Stomach (tissue), 9 donors: Measurements from ENCODE around the gene CSGALNACT2. TPM values are rescaled to one million over a fixed set of nuclear protein-coding genes. Genes with fewer than 3 reads are reported as not detected.

ENCODE experiments used
- DNase-seq, 2 donors: peaks; one replicate each; pipeline versions ENCODE4 v3.0.0 to v3.0.0-alpha.2; 2013 to 2019
- H3K27ac ChIP-seq, 5 donors: fragments of 200-600 bp in 4 of 5; sonication (generic) in 4 of 5; one replicate each; pipeline ENCODE4 v1.5.1; 2013 to 2019; ENCODE audit warnings: mild to moderate bottlenecking in 1 of 5, moderate library complexity in 1 of 5
- H3K27me3 ChIP-seq, 3 donors: fragments of 200-600 bp; sonication (generic); one replicate each; pipeline ENCODE4 v1.5.1; 2017 to 2019; ENCODE audit warnings: mixed run types in 1 of 3
- H3K36me3 ChIP-seq, 4 donors: fragments of 200-600 bp; sonication (generic); 1 replicate in 3 of 4; 2 replicates in 1 of 4; pipeline ENCODE4 v1.5.1; 2016 to 2019
- H3K4me1 ChIP-seq, 4 donors: fragments of 200-600 bp; sonication (generic); one replicate each; pipeline ENCODE4 v1.5.1; 2016 to 2019
- H3K4me3 ChIP-seq, 4 donors: fragments of 200-600 bp; sonication (generic) in 3 of 4; one replicate each; pipeline ENCODE4 v1.5.1; 2016 to 2019; ENCODE audit warnings: mild to moderate bottlenecking in 1 of 4
- H3K9me3 ChIP-seq, 4 donors: fragments of 200-600 bp; sonication (generic); one replicate each; pipeline ENCODE4 v1.5.1; 2016 to 2019
- EP300 ChIP-seq: sonication (generic); formaldehyde crosslinking; IDR thresholded peaks from one replicate; pipeline ENCODE4 v1.6.1; 2017; ENCODE audit warnings: antibody characterized with exemption
- POLR2A ChIP-seq, 4 donors: fragments of 450-650 bp; IDR thresholded peaks; one replicate each; pipeline ENCODE4 v1.6.1; 2016; ENCODE audit warnings: antibody characterized with exemption in 4 of 4, control low read depth in 2 of 4, mild to moderate bottlenecking in 1 of 4, moderate library complexity in 1 of 4
- POLR2AphosphoS5 ChIP-seq, 3 donors: sonication (generic); formaldehyde crosslinking; IDR thresholded peaks; one replicate each; pipeline ENCODE4 v1.6.1; 2016; ENCODE audit warnings: antibody characterized with exemption in 3 of 3
- WGBS, 5 donors: extraction: QIAGEN DNeasy Blood & Tissue Kit in 3 of 5; methylation state at CpG; one replicate each; pipeline versions ENCODE4 v1.1.5 to v1.1.7; 2013 to 2018; 5-methylcytosine and 5-hydroxymethylcytosine counted together
- intact Hi-C: fragments of 100-400 bp; cut with DNase I; formaldehyde crosslinking; loops from one replicate; pipeline ENCODE4 v1.15.1; 2023; ENCODE audit warnings: low total_unique reads
- polyA plus RNA-seq, 3 donors: library from polyadenylated mRNA; stranded (reverse); fragments of 200-250 nt; gene quantifications; one replicate each; pipeline ENCODE4 v1.2.3, GENCODE V29; 2013
- total RNA-seq, 5 donors: library from RNA; depleted of rRNA; stranded (reverse); fragments of >200 nt; gene quantifications; one replicate each; pipeline versions ENCODE4 v1.1.0 to v1.2.3, GENCODE V29; 2014 to 2016
- TF ChIP-seq, protein P1 (sequence below), 7 experiments: fragments of 450-650 bp in 4 of 7; fragments of 200-600 bp in 3 of 7; sonication (generic) in 3 of 7; IDR thresholded peaks; one replicate each; pipeline ENCODE4 v1.5.1; 2016 to 2019; ENCODE audit warnings: antibody characterized with exemption in 7 of 7, control low read depth in 2 of 7, mild to moderate bottlenecking in 1 of 7
- donor health status: healthy with polysubstance abuse.
- donor health status: Bipolar disorder and iron deficiency.
- donor health status: healthy.

Gene CSGALNACT2
- total and polyA plus RNA-seq, 8 donors: 2.0 to 30.1 (median 7.8) TPM

DNA sequence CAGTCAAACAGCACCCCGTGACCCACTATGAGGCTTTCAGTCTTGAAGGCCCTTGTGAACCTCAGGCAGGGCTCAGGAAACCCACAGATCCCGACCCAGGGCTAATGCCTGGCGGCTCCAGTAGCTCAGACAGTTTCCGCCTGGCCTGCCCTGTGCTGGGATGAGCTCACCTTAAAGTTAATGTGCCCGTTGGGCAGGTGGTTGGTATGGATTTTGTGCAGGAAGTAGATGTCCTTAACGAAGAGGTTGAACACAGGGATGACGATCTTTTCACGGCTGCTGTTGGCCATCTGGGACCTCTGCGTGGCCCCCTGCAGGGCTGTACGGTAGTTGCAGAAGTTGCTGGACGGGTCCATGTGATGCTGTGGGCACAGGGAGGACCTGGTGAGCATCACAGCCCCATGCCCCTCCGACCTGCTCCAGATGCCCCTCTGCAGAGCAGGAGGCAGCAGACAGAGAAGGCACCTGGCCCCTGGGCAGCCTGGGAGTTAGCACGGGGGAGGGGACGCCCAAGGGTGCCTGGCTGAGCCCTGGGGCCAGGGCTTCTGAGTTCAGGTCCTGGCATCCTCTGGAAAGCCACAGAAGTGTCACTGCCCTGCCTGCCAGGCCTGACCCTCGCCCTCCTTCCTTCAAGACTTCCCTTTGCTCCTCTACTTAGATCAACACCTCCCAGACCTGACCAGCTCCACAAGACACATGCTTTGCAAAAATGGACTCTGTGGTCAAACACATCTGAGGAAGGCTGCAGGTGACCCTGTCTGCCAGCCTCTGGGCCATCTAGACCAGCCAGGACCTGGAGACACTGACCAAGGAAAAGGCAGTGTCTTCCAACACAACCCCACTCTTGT is 59.8 kb downstream of the CSGALNACT2 start:
- peak in 1 of 2 donors; percentile 25 for DNase-seq
- WGBS, 5 donors: 76 to 85% (median 83%) methylated on average over 13 to 15 of the region's 15 CpGs
- Histone ChIP-seq H3K36me3 (peaks cover 0 to 6% (median 1%) of the 10 kb centered on the region in 4 donors), H3K4me3 (no peak overlapping the region), H3K27ac (no peak overlapping the region), H3K27me3 (peaks cover 0 to 9% (median 0%) of the 10 kb centered on the region in 3 donors), H3K9me3 (no peaks in the 10 kb centered on the region), H3K4me1 (peaks cover 12 to 26% (median 14%) of the 10 kb centered on the region in 4 donors)
- TF ChIP-seq EP300 (no peak), POLR2A (IDR thresholded peaks at IDR 0.05) (no peak), POLR2AphosphoS5 (IDR thresholded peaks at IDR 0.05) (no peak)
- TF ChIP-seq, protein P1, sequence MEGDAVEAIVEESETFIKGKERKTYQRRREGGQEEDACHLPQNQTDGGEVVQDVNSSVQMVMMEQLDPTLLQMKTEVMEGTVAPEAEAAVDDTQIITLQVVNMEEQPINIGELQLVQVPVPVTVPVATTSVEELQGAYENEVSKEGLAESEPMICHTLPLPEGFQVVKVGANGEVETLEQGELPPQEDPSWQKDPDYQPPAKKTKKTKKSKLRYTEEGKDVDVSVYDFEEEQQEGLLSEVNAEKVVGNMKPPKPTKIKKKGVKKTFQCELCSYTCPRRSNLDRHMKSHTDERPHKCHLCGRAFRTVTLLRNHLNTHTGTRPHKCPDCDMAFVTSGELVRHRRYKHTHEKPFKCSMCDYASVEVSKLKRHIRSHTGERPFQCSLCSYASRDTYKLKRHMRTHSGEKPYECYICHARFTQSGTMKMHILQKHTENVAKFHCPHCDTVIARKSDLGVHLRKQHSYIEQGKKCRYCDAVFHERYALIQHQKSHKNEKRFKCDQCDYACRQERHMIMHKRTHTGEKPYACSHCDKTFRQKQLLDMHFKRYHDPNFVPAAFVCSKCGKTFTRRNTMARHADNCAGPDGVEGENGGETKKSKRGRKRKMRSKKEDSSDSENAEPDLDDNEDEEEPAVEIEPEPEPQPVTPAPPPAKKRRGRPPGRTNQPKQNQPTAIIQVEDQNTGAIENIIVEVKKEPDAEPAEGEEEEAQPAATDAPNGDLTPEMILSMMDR (IDR thresholded peaks at IDR 0.05): no peak
- intact Hi-C loops: no loop called here

DNA sequence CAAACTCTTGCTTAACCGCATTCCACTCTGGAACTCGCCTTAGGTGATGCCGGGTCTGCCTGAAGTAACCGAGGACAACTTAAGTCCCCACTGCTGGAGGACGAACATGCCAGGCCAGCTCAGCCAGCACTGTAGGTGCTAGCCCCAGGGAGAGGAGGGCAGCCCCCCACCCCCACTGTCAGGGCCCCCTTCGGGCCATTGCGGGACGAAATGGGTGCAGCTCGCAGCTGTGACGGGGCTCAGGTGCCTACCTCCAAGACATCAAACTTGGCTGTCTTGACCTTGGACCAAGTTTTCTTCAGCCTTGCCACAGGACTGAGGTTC is 60.4 kb downstream of the CSGALNACT2 start:
- DNase-seq: no peak
- H3K27ac ChIP-seq: no peak overlapping the region
- no peaks in the 10 kb centered on the region for H3K9me3 ChIP-seq
- H3K4me1 ChIP-seq: peaks cover 12 to 30% (median 17%) of the 10 kb centered on the region in 4 donors
- WGBS, 5 donors: 81 to 93% (median 85%) methylated on average over 8 to 10 of the region's 10 CpGs
- TF ChIP-seq, protein P1 (IDR thresholded peaks at IDR 0.05): no peak
- TF ChIP-seq POLR2AphosphoS5 (IDR thresholded peaks at IDR 0.05): no peak
- no peak for TF ChIP-seq POLR2A (IDR thresholded peaks at IDR 0.05)
- no peak for TF ChIP-seq EP300
- intact Hi-C loops: no loop called here
- no peak overlapping the region for H3K4me3 ChIP-seq
- peaks cover 0 to 9% (median 0%) of the 10 kb centered on the region in 3 donors for H3K27me3 ChIP-seq
- peaks cover 0 to 6% (median 0%) of the 10 kb centered on the region in 4 donors for H3K36me3 ChIP-seq

DNA sequence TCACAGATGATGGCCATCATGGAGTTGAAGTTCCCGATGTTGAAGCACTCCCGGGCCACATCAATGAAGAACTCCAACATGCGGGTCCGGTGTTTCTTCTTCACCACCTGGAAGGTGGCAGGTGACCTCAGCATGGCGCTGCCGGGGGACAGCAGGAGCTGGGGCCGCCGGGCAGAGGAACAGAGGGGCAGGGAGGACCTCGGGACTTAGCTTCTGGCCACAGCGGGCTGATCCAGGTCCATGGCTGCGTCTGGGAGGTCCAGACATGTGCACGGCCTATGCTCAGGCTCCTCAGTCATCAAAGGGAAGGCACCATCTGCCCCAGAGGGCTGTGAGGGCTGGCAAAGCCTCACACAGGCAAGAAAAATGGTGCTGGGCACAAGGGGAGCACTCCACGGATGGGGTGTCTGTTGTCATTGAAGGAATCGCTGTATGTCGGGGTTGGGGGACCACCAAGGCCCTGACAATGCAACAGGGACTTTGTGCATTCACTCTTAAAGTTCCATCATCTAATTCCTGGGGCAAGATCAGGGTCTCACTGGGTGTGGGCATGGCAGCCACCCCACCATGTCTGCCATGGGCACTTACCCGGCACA is 60.9 kb downstream of the CSGALNACT2 start:
- 90 to 96% (median 93%) methylated on average over 16 of the region's 16 CpGs for WGBS, 5 donors
- no peak overlapping the region for H3K27ac ChIP-seq
- H3K4me1 ChIP-seq: peaks cover 12 to 28% (median 17%) of the 10 kb centered on the region in 4 donors
- peaks cover 0 to 6% (median 0%) of the 10 kb centered on the region in 4 donors for H3K36me3 ChIP-seq
- TF ChIP-seq EP300 (no peak), POLR2A (IDR thresholded peaks at IDR 0.05) (no peak), POLR2AphosphoS5 (IDR thresholded peaks at IDR 0.05) (no peak)
- TF ChIP-seq, protein P1 (IDR thresholded peaks at IDR 0.05): no peak
- no peak overlapping the region for H3K4me3 ChIP-seq
- intact Hi-C loops: no loop called here
- no peaks in the 10 kb centered on the region for H3K9me3 ChIP-seq
- peaks cover 0 to 9% (median 0%) of the 10 kb centered on the region in 3 donors for H3K27me3 ChIP-seq
- peak in 1 of 2 donors; percentile 18 for DNase-seq

DNA sequence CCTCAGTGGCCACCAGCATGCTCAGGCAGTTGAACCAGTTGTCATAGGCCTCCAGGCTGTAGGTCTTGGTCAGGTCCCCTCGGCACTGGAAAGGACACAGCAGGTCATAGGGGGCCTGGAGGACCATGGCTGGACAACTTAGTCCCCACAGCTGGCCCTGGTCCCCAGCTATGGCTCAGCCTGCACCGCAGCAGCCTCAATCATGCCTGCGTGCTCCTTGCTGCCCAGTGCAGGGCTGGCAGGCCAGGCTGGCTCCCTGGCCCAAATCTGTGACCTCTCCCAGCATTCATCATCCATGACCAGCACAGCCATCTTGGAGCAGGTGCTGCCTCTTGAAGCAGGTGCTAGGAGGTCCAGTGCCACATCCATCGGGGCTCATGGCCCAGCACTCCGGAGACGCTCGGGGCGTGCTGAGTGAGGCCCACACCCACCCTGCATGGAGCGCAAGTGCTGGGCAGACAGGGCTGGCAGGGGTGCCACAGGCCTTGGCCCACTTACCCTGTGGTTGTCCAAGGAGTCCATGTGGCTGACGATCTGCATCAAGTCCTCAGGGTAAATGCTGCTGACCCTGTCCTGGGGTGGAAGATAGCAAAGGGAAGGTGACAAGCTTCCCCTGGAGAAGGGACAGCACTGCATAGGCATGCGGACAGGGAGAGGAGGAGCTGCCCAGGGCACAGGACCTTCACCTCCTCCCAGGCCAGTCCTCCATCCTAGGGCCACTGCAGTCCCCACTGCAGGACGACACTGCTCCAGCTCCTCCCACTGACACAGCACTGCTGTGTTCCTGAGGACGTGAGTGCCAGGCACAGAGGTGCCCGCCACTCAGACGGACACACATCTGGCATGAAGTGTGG is 61.7 kb downstream of the CSGALNACT2 start:
- intact Hi-C loops: no loop called here
- peak in 1 of 2 donors; percentile 18 for DNase-seq
- H3K36me3 ChIP-seq: peaks cover 0 to 6% (median 0%) of the 10 kb centered on the region in 4 donors
- H3K4me3 ChIP-seq: no peak overlapping the region
- H3K4me1 ChIP-seq: peaks cover 12 to 21% (median 17%) of the 10 kb centered on the region in 4 donors
- no peaks in the 10 kb centered on the region for H3K9me3 ChIP-seq
- no peak for TF ChIP-seq POLR2AphosphoS5 (IDR thresholded peaks at IDR 0.05)
- WGBS, 5 donors: 91 to 94% (median 94%) methylated on average over 9 to 15 of the region's 15 CpGs
- peaks cover 0 to 9% (median 0%) of the 10 kb centered on the region in 3 donors for H3K27me3 ChIP-seq
- H3K27ac ChIP-seq: no peak overlapping the region
